HepG2 (cell line): ENCODE results near the gene WASHC3. TPM values are rescaled to one million over a fixed set of nuclear protein-coding genes. Genes with fewer than 3 reads are reported as not detected.

Source experiments
- ATAC-seq: fragments of 200-7000 bp; cut with Tn5 transposase; 3 replicates; pipeline ENCODE4 v1.9.1; 2020; ENCODE audit warnings: mild to moderate bottlenecking, moderate library complexity
- BruUV-seq: library from RNA; stranded (reverse); fragments of 400-500 nt; replicated peaks from 2 replicates; lab custom pipeline; 2021; lab: Mats Ljungman, UMichigan
- CTCF ChIA-PET: fragments of 300-600 bp; formaldehyde crosslinking; extraction: SDS; loops from one replicate; lab custom pipeline; 2021; ENCODE audit warnings: low total read pairs, inconsistent platforms, low intra/inter-chr PET ratio; lab: Yijun Ruan, JAX
- POLR2A ChIA-PET: fragments of 350-600 bp; sonication (Branson Sonifier 250); formaldehyde crosslinking; loops from one replicate; lab custom pipeline; 2020; ENCODE audit warnings: antibody characterized with exemption, inconsistent platforms; lab: Yijun Ruan, JAX
- DNase-seq: peaks from one replicate; pipeline ENCODE4 v3.0.0-alpha.2; 2015; ENCODE audit warnings: low spot score
- FAIRE-seq: peaks from 3 replicates; lab custom pipeline; 2011; peaks lifted over from hg19 to GRCh38; lab: Jason Lieb, UNC
- H2AFZ ChIP-seq: one replicate; pipeline ENCODE4 v1.6.1; 2011; ENCODE audit warnings: low read length, inconsistent platforms
- H3K27ac ChIP-seq: fragments of 300-600 bp; 3 replicates; pipeline ENCODE4 v1.8.0; 2011; ENCODE audit warnings: mixed run types, mild to moderate bottlenecking, mixed read lengths, low read length, inconsistent platforms; ENCODE audit not compliant: insufficient read depth; ENCODE audit errors: extremely low read length
- H3K27me3 ChIP-seq, 2 experiments: fragments of 200-600 bp in 1 of 2; 2 replicates in 1 of 2; 3 replicates in 1 of 2; pipeline versions ENCODE4 v1.6.0 to v1.8.0; 2011; ENCODE audit warnings: low read length in 2 of 2, mild to moderate bottlenecking in 2 of 2, moderate library complexity in 2 of 2, inconsistent platforms in 1 of 2; ENCODE audit not compliant: insufficient read depth in 2 of 2, control insufficient read depth in 1 of 2
- H3K36me3 ChIP-seq, 2 experiments: fragments of 200-600 bp in 1 of 2; replicated peaks in 1 of 2; 2 replicates in 1 of 2; 3 replicates in 1 of 2; pipeline versions ENCODE4 v1.5.1 to v1.8.0; 2011; ENCODE audit warnings: low read length in 2 of 2, inconsistent platforms in 1 of 2; ENCODE audit not compliant: insufficient read depth in 2 of 2, control insufficient read depth in 1 of 2
- H3K4me1 ChIP-seq: 2 replicates; pipeline ENCODE4 v1.5.1; 2012; ENCODE audit warnings: low read length, inconsistent platforms; ENCODE audit not compliant: insufficient read depth
- H3K4me2 ChIP-seq: 2 replicates; pipeline ENCODE4 v1.6.0; 2011; ENCODE audit warnings: low read depth, low read length, inconsistent platforms
- H3K4me3 ChIP-seq, 3 experiments: fragments of 200-600 bp in 1 of 3; sonication (generic), shearing (Covaris generic) in 1 of 3; replicated peaks in 1 of 3; 2 replicates each; pipeline ENCODE4 v1.5.1; 2011 to 2016; ENCODE audit warnings: low read length in 3 of 3, inconsistent platforms in 2 of 3, low read depth in 2 of 3, mild to moderate bottlenecking in 2 of 3, control low read depth in 1 of 3, mixed read lengths in 1 of 3; ENCODE audit not compliant: insufficient read depth in 1 of 3
- H3K79me2 ChIP-seq: one replicate; pipeline ENCODE4 v1.6.1; 2011; ENCODE audit warnings: low read length, inconsistent platforms; ENCODE audit not compliant: insufficient read depth
- H3K9ac ChIP-seq: 2 replicates; pipeline ENCODE4 v1.6.0; 2011; ENCODE audit warnings: mild to moderate bottlenecking, low read depth, low read length, inconsistent platforms; ENCODE audit not compliant: insufficient read depth
- H3K9me3 ChIP-seq: 2 replicates; pipeline ENCODE4 v1.5.1; 2012; ENCODE audit warnings: mild to moderate bottlenecking, low read length
- H4K20me1 ChIP-seq: 2 replicates; pipeline ENCODE4 v1.6.0; 2011; ENCODE audit warnings: inconsistent platforms, mild to moderate bottlenecking, low read length, moderate library complexity; ENCODE audit not compliant: insufficient read depth
- MAFF ChIP-seq: IDR thresholded peaks from 2 replicates; pipeline ENCODE4 v1.6.1; 2011; ENCODE audit warnings: low read depth, low read length, improper control_type of control experiment
- RNF2 ChIP-seq: fragments of 450-650 bp; conservative IDR thresholded peaks from 2 replicates; pipeline ENCODE4 v1.6.1; 2016; ENCODE audit warnings: low read depth
- SAFB2 ChIP-seq: sonication (generic); formaldehyde crosslinking; IDR thresholded peaks from 2 replicates; pipeline ENCODE4 v1.5.1; 2020; ENCODE audit warnings: missing genetic modification reagents, low read depth, mild to moderate bottlenecking, borderline replicate concordance
- SMAD1 ChIP-seq: sonication (generic); formaldehyde crosslinking; IDR thresholded peaks from 2 replicates; pipeline ENCODE4 v1.4.0; 2020; ENCODE audit warnings: missing genetic modification reagents, low read depth, mild to moderate bottlenecking, borderline replicate concordance
- SMARCE1 ChIP-seq: fragments of 450-650 bp; IDR thresholded peaks from 2 replicates; pipeline ENCODE4 v1.6.1; 2017; ENCODE audit warnings: borderline replicate concordance
- TEAD3 ChIP-seq: optimal IDR thresholded peaks from 2 replicates; pipeline ENCODE3; 2016; ENCODE audit warnings: borderline replicate concordance
- THAP11 ChIP-seq: IDR thresholded peaks from 2 replicates; pipeline ENCODE4 v1.6.1; 2016; ENCODE audit warnings: missing biosample characterization, missing genetic modification reagents
- THRA ChIP-seq: sonication (generic); formaldehyde crosslinking; IDR thresholded peaks from 2 replicates; pipeline ENCODE4 v1.4.0; 2020; ENCODE audit warnings: missing genetic modification reagents, borderline replicate concordance
- ZFP90 ChIP-seq: sonication (generic); formaldehyde crosslinking; IDR thresholded peaks from 2 replicates; pipeline ENCODE4 v1.8.0; 2022; ENCODE audit warnings: missing genetic modification reagents, mild to moderate bottlenecking, inconsistent platforms, borderline replicate concordance
- ZKSCAN1 ChIP-seq: fragments of 150-350 bp; IDR thresholded peaks from 2 replicates; pipeline ENCODE4 v1.6.1; 2014; ENCODE audit warnings: low read length
- ZNF143 ChIP-seq: sonication (generic); formaldehyde crosslinking; IDR thresholded peaks from 2 replicates; pipeline ENCODE4 v1.4.0; 2020; ENCODE audit warnings: missing genetic modification reagents
- ZNF687 ChIP-seq: sonication (generic); formaldehyde crosslinking; IDR thresholded peaks from 2 replicates; pipeline ENCODE4 v1.5.1; 2020; ENCODE audit warnings: mild to moderate bottlenecking, missing genetic modification reagents, moderate library complexity
- ZNF782 ChIP-seq: sonication (generic); formaldehyde crosslinking; IDR thresholded peaks from 2 replicates; pipeline ENCODE4 v1.4.0; 2020; ENCODE audit warnings: missing genetic modification reagents, mild to moderate bottlenecking, borderline replicate concordance
- ZSCAN31 ChIP-seq: sonication (generic); formaldehyde crosslinking; IDR thresholded peaks from 2 replicates; pipeline ENCODE4 v1.5.0; 2020; ENCODE audit warnings: low read depth, mild to moderate bottlenecking, missing genetic modification reagents
- WGBS: methylation state at CpG from one replicate; pipeline ENCODE4 v1.1.6; 2017; ENCODE audit warnings: low lambda C conversion rate; 5-methylcytosine and 5-hydroxymethylcytosine counted together
- in situ Hi-C: cut with HindIII; loops from 2 replicates; pipeline ENCODE4 v1.10.0; 2017; ENCODE audit warnings: low pct_unique_long_range_greater_than_20kb; ENCODE audit not compliant: extremely low pct_ligation_motif_present
- intact Hi-C: fragments of 100-400 bp; cut with micrococcal nuclease; formaldehyde crosslinking; loops from one replicate; pipeline ENCODE4 v1.10.0; 2022; ENCODE audit not compliant: unreplicated experiment
- polyA plus RNA-seq, 8 experiments: library from polyadenylated mRNA; depleted of rRNA in 3 of 8; stranded (reverse) in 7 of 8; unstranded in 1 of 8; fragments of >200 nt; fragmentation: Illumina TruSeq in 4 of 8; extraction: Trizol in 4 of 8; gene quantifications; 2 replicates each; pipeline versions ENCODE4 v1.2.1 to v1.2.3, GENCODE V29; 2011 to 2016; ENCODE audit warnings: low read depth in 4 of 8, missing spikeins in 1 of 8, mixed read lengths in 1 of 8; ENCODE audit not compliant: insufficient read depth in 1 of 8
- total RNA-seq, 5 experiments: library from RNA; depleted of rRNA; stranded (reverse); fragments of >200 nt; fragmentation: Illumina TruSeq; extraction: Trizol; gene quantifications; 2 replicates each; pipeline ENCODE4 v1.2.3, GENCODE V29; 2016; ENCODE audit warnings: low read depth in 1 of 5

WASHC3 gene
- total and polyA plus RNA-seq, 2 of the 13 experiments (the other 11 are each of a cell fraction or from before 2014, with no cell fraction given): 32.7 to 47.3 TPM

- intact Hi-C loops (no loop called here), in situ Hi-C loops (no loop called here)
- FAIRE-seq: no peak
- Histone ChIP-seq H3K9ac (no peak overlapping the region), H3K27ac (no peak overlapping the region), H3K36me3 (peaks cover 3 to 7% of the 10 kb centered on the region in 2 experiments; a peak in 4 of 5 replicates), H3K4me1 (no peaks in the 10 kb centered on the region), H3K27me3 (no peaks in the 10 kb centered on the region), H3K79me2 (no peaks in the 10 kb centered on the region), H2AFZ (no peak overlapping the region), H3K9me3 (no peaks in the 10 kb centered on the region), H3K4me2 (no peak overlapping the region), H4K20me1 (no peaks in the 10 kb centered on the region), H3K4me3 (no peak overlapping the region)
- no peak for ATAC-seq
- TF ChIP-seq ZNF143 (CRISPR knock-in tag): no peak
- no peak for TF ChIP-seq SMARCE1
- TF ChIP-seq THAP11 (CRISPR knock-in tag): no peak
- no peak for TF ChIP-seq ZKSCAN1
- CTCF ChIA-PET: no interaction called here
- DNase-seq: no peak
- POLR2A ChIA-PET: no interaction called here
- WGBS: 95% methylated on average over 1 of the region's 1 CpG
- BruUV-seq: no TSS peak
Observed at GRCh38 chr12:102043928-102044327, 17.9 kb downstream of the WASHC3 start.

DNA sequence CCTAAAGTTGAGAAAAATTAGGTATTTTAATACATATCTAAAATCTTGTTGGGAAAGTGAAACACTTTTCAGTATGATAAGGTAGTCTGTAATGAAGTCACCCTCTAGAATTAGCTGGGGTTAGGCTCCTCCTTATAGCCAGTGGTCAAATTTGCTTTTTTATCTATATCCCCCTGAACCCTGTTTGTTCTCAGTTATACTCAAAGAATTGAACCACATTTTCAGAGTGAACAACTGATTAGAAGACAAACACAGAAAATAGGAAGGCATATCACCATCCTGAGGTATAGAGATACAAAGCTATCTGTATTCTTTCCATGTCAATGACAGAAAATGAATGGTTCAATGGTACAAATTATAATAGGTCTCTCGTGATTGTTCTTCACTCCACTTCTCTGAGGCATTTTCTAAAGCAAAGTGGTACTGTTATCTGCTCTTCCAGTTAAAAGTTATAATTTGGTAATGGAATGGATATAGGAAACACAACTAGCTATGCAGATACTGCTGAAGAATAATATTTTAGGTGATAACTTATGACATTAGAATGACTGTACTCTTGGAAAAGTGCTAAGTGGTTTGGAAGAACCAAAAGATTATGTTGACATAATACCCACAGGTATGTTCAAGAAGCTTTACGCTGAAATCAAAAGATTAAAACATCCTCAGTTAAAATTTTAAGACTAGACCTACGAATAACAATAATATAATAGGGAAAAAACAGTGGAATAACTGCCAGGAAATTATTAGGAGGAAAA lies 27.6 kb downstream of the WASHC3 start:
- Histone ChIP-seq H2AFZ (no peak overlapping the region), H3K4me1 (no peaks in the 10 kb centered on the region), H3K79me2 (no peaks in the 10 kb centered on the region), H3K9ac (no peak overlapping the region), H3K27me3 (no peaks in the 10 kb centered on the region), H3K9me3 (no peaks in the 10 kb centered on the region), H3K36me3 (peaks cover 1 to 3% of the 10 kb centered on the region in 2 experiments; a peak in 2 of 5 replicates), H4K20me1 (no peaks in the 10 kb centered on the region), H3K4me3 (no peak overlapping the region), H3K4me2 (no peak overlapping the region), H3K27ac (no peak overlapping the region)
- BruUV-seq: no TSS peak
- ChIA-PET CTCF (no interaction called here), POLR2A (no interaction called here)
- in situ Hi-C loops: no loop called here
- DNase-seq: no peak
- FAIRE-seq: no peak
- WGBS: 61% methylated on average over 3 of the region's 3 CpGs
- ATAC-seq: no peak
- intact Hi-C loops: no loop called here
- TF ChIP-seq SAFB2 (CRISPR knock-in tag) (no peak), THRA (CRISPR knock-in tag) (no peak), RNF2 (no peak), ZFP90 (no peak), ZNF782 (CRISPR knock-in tag) (no peak), ZNF687 (CRISPR knock-in tag) (no peak), MAFF (no peak), TEAD3 (no peak), SMAD1 (CRISPR knock-in tag) (no peak), ZSCAN31 (CRISPR knock-in tag) (no peak)
